SK-N-SH (cell line): Measurements from ENCODE around the gene FBXO47. TPM values are rescaled to one million over a fixed set of nuclear protein-coding genes. Genes with fewer than 3 reads are reported as not detected.

Experiments used
- CTCF ChIA-PET: fragments of 300-600, 350-600 bp; formaldehyde crosslinking; extraction: SDS; loops from one replicate; lab custom pipeline; 2021; lab: Yijun Ruan, JAX
- POLR2A ChIA-PET: fragments of 350-600 bp; sonication (Branson Sonifier 250); formaldehyde crosslinking; extraction: SDS; loops from one replicate; lab custom pipeline; 2020; ENCODE audit warnings: antibody characterized with exemption, inconsistent platforms; lab: Yijun Ruan, JAX
- DNase-seq: peaks from one replicate; pipeline ENCODE4 v3.0.0; 2012
- H2AFZ ChIP-seq: fragments of 200-600 bp; sonication (generic); 2 replicates; pipeline ENCODE4 v1.8.1; 2016; ENCODE audit warnings: antibody characterized with exemption, mild to moderate bottlenecking, low read depth
- H3F3A ChIP-seq: fragments of 200-600 bp; sonication (generic); replicated peaks from 2 replicates; pipeline ENCODE3; 2016; ENCODE audit warnings: antibody characterized with exemption, mild to moderate bottlenecking; ENCODE audit not compliant: insufficient read depth
- H3K27ac ChIP-seq, 2 experiments: fragments of 200-500 bp in 1 of 2; fragments of 200-600 bp in 1 of 2; sonication (Bioruptor generic) in 1 of 2; sonication (generic), shearing (Covaris generic) in 1 of 2; 2 replicates each; pipeline versions ENCODE4 v1.5.1 to v1.6.1; 2014 to 2016; ENCODE audit warnings: low read depth in 2 of 2, inconsistent platforms in 1 of 2, low read length in 1 of 2, mild to moderate bottlenecking in 1 of 2, mixed read lengths in 1 of 2
- H3K27me3 ChIP-seq: fragments of 200-600 bp; sonication (generic), shearing (Covaris generic); 2 replicates; pipeline ENCODE4 v1.6.1; 2016; ENCODE audit warnings: mixed run types; ENCODE audit not compliant: insufficient read depth
- H3K36me3 ChIP-seq, 2 experiments: fragments of 200-500 bp in 1 of 2; fragments of 200-600 bp in 1 of 2; sonication (Bioruptor generic) in 1 of 2; sonication (generic) in 1 of 2; replicated peaks in 1 of 2; 2 replicates each; pipeline versions ENCODE3 to v1.5.1; 2014 to 2016; ENCODE audit warnings: low read length in 1 of 2, mild to moderate bottlenecking in 1 of 2; ENCODE audit not compliant: insufficient read depth in 2 of 2, control insufficient read depth in 1 of 2
- H3K4me1 ChIP-seq, 2 experiments: fragments of 200-500 bp in 1 of 2; fragments of 200-600 bp in 1 of 2; sonication (Bioruptor generic) in 1 of 2; sonication (generic), shearing (Covaris generic) in 1 of 2; 2 replicates each; pipeline versions ENCODE4 v1.5.1 to v1.6.1; 2014 to 2016; ENCODE audit warnings: low read depth in 1 of 2, low read length in 1 of 2, mixed run types in 1 of 2; ENCODE audit not compliant: insufficient read depth in 2 of 2, control insufficient read depth in 1 of 2
- H3K4me2 ChIP-seq: fragments of 200-600 bp; sonication (generic), shearing (Covaris generic); 2 replicates; pipeline ENCODE4 v1.6.1; 2017; ENCODE audit warnings: mixed run types
- H3K4me3 ChIP-seq, 2 experiments: fragments of 200-500 bp in 1 of 2; fragments of 200-600 bp in 1 of 2; sonication (Bioruptor generic) in 1 of 2; sonication (generic), shearing (Covaris generic) in 1 of 2; 2 replicates each; pipeline versions ENCODE4 v1.5.1 to v1.8.1; 2014 to 2016; ENCODE audit warnings: low read depth in 2 of 2, inconsistent platforms in 1 of 2, low read length in 1 of 2, mild to moderate bottlenecking in 1 of 2, mixed read lengths in 1 of 2, moderate library complexity in 1 of 2
- H3K79me2 ChIP-seq: fragments of 200-600 bp; sonication (generic); 2 replicates; pipeline ENCODE4 v1.8.1; 2017; ENCODE audit warnings: mild to moderate bottlenecking; ENCODE audit not compliant: insufficient read depth
- H3K9ac ChIP-seq: fragments of 200-600 bp; sonication (generic); 2 replicates; pipeline ENCODE4 v1.6.1; 2017; ENCODE audit warnings: mixed run types
- H3K9me2 ChIP-seq: fragments of 200-600 bp; sonication (generic); 2 replicates; pipeline ENCODE4 v1.6.1; 2017; ENCODE audit warnings: mixed run types
- H3K9me3 ChIP-seq: fragments of 200-600 bp; sonication (generic); 2 replicates; pipeline ENCODE4 v1.6.1; 2017; ENCODE audit warnings: mixed run types, mild to moderate bottlenecking, moderate library complexity
- H4K20me1 ChIP-seq: fragments of 200-600 bp; sonication (generic); 2 replicates; pipeline ENCODE4 v1.6.1; 2017; ENCODE audit warnings: mild to moderate bottlenecking, mixed run types; ENCODE audit not compliant: insufficient read depth
- CHD2 ChIP-seq: fragments of 150-350 bp; IDR thresholded peaks from 2 replicates; pipeline ENCODE4 v1.6.1; 2018; ENCODE audit warnings: low read length; ENCODE audit not compliant: partially characterized antibody
- EP300 ChIP-seq, 2 experiments: IDR thresholded peaks; 2 replicates each; pipeline versions ENCODE4 v1.4.0 to v1.6.1; 2012; ENCODE audit warnings: borderline replicate concordance in 1 of 2, low read depth in 1 of 2, low read length in 1 of 2
- EZH2phosphoT487 ChIP-seq: fragments of 200-600 bp; sonication (generic); IDR thresholded peaks from 2 replicates; pipeline ENCODE4 v1.6.1; 2017; ENCODE audit warnings: low read depth, mixed run types, mild to moderate bottlenecking, antibody characterized with exemption, moderate library complexity, borderline replicate concordance
- FOXJ3 ChIP-seq: sonication (generic); formaldehyde crosslinking; IDR thresholded peaks from 2 replicates; pipeline ENCODE4 v1.5.1; 2020; ENCODE audit warnings: mild to moderate bottlenecking, missing genetic modification reagents
- FOXM1 ChIP-seq: IDR thresholded peaks from 2 replicates; pipeline ENCODE4 v1.4.0; 2012; ENCODE audit warnings: low read depth, mild to moderate bottlenecking
- GABPA ChIP-seq: IDR thresholded peaks from 2 replicates; pipeline ENCODE4 v1.4.0; 2012; ENCODE audit warnings: low read depth, mild to moderate bottlenecking
- MAX ChIP-seq: IDR thresholded peaks from 2 replicates; pipeline ENCODE4 v1.4.0; 2012; ENCODE audit warnings: low read depth
- MEF2A ChIP-seq: IDR thresholded peaks from 2 replicates; pipeline ENCODE4 v1.4.0; 2012; ENCODE audit warnings: low read depth, borderline replicate concordance
- NRF1 ChIP-seq: IDR thresholded peaks from 2 replicates; pipeline ENCODE4 v1.6.1; 2012; ENCODE audit warnings: low read depth, mild to moderate bottlenecking, low read length
- PBX3 ChIP-seq: IDR thresholded peaks from 2 replicates; pipeline ENCODE4; 2012
- RAD21 ChIP-seq: IDR thresholded peaks from 2 replicates; pipeline ENCODE4 v1.6.1; 2012; ENCODE audit warnings: mild to moderate bottlenecking, low read length
- RCOR1 ChIP-seq: fragments of 150-350 bp; IDR thresholded peaks from 2 replicates; pipeline ENCODE4 v1.6.1; 2017; ENCODE audit warnings: antibody characterized with exemption, low read length
- REST ChIP-seq: IDR thresholded peaks from 2 replicates; pipeline ENCODE4 v1.6.1; 2012; ENCODE audit warnings: mild to moderate bottlenecking, low read depth, low read length, moderate library complexity
- SMC3 ChIP-seq: IDR thresholded peaks from 2 replicates; pipeline ENCODE4 v1.6.1; 2012; ENCODE audit warnings: low read depth, low read length, improper control_type of control experiment
- TAF1 ChIP-seq: IDR thresholded peaks from 2 replicates; pipeline ENCODE4 v1.6.1; 2012; ENCODE audit warnings: low read depth, mild to moderate bottlenecking, low read length, moderate library complexity, borderline replicate concordance
- TEAD4 ChIP-seq: IDR thresholded peaks from 2 replicates; pipeline ENCODE4 v1.4.0; 2012; ENCODE audit warnings: mild to moderate bottlenecking, borderline replicate concordance; ENCODE audit not compliant: insufficient read depth
- USF2 ChIP-seq: fragments of 150-350 bp; IDR thresholded peaks from 2 replicates; pipeline ENCODE4 v1.6.1; 2017; ENCODE audit warnings: antibody characterized with exemption, low read length, low read depth, borderline replicate concordance
- WGBS: methylation state at CpG from one replicate; pipeline ENCODE4 v1.1.6; 2017; ENCODE audit warnings: low lambda C conversion rate; 5-methylcytosine and 5-hydroxymethylcytosine counted together
- polyA plus RNA-seq, 3 experiments: library from polyadenylated mRNA; depleted of rRNA; stranded (reverse); fragments of >200 nt; gene quantifications; 2 replicates each; pipeline ENCODE4 v1.2.3, GENCODE V29; 2012
- TF ChIP-seq, protein P1 (sequence below): IDR thresholded peaks from 2 replicates; pipeline ENCODE4 v1.4.0; 2012; ENCODE audit warnings: low read depth, borderline replicate concordance
- TF ChIP-seq, protein P2 (sequence below): IDR thresholded peaks from 2 replicates; pipeline ENCODE4 v1.4.0; 2012; ENCODE audit warnings: low read depth, borderline replicate concordance

The FBXO47 gene
- polyA plus RNA-seq, 1 of the 3 experiments (the other 2 are of a cell fraction), result not detected

GRCh38 chr17:39015546-39015935 lies 48.3 kb upstream of the FBXO47 start:
- CTCF ChIA-PET, result interaction anchor here (1.3 to 1.6 kb wide), 2 partner anchors 21 to 32 kb away, joined by 3 to 5 read pairs; no protein-coding TSS in a partner anchor

More at GRCh38 chr17:39015546-39015935, 48.3 kb upstream of the FBXO47 start:
- POLR2A ChIA-PET, result no interaction called here
- Histone ChIP-seq H3K4me2 (no peak overlapping the region), H3F3A (no peaks in the 10 kb centered on the region), H3K9me3 (no peaks in the 10 kb centered on the region), H2AFZ (no peak overlapping the region), H3K27ac (no peak overlapping the region), H3K4me3 (no peak overlapping the region), H3K36me3 (no peaks in the 10 kb centered on the region), H3K9ac (no peak overlapping the region), H3K4me1 (no peaks in the 10 kb centered on the region), H4K20me1 (no peaks in the 10 kb centered on the region), H3K9me2 (no peaks in the 10 kb centered on the region), H3K27me3 (no peaks in the 10 kb centered on the region), H3K79me2 (no peaks in the 10 kb centered on the region)
- TF ChIP-seq GABPA, result no peak
- TF ChIP-seq SMC3, result no peak
- TF ChIP-seq EZH2phosphoT487, result no peak
- no peak for TF ChIP-seq PBX3
- no peak for TF ChIP-seq RCOR1
- no peak for TF ChIP-seq REST
- TF ChIP-seq, protein P1, sequence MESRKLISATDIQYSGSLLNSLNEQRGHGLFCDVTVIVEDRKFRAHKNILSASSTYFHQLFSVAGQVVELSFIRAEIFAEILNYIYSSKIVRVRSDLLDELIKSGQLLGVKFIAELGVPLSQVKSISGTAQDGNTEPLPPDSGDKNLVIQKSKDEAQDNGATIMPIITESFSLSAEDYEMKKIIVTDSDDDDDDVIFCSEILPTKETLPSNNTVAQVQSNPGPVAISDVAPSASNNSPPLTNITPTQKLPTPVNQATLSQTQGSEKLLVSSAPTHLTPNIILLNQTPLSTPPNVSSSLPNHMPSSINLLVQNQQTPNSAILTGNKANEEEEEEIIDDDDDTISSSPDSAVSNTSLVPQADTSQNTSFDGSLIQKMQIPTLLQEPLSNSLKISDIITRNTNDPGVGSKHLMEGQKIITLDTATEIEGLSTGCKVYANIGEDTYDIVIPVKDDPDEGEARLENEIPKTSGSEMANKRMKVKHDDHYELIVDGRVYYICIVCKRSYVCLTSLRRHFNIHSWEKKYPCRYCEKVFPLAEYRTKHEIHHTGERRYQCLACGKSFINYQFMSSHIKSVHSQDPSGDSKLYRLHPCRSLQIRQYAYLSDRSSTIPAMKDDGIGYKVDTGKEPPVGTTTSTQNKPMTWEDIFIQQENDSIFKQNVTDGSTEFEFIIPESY, result no peak
- no peak for TF ChIP-seq FOXM1
- no peak for TF ChIP-seq TAF1
- no peak for TF ChIP-seq TEAD4
- no peak for TF ChIP-seq CHD2
- TF ChIP-seq NRF1, result no peak
- TF ChIP-seq MAX, result no peak
- TF ChIP-seq, protein P2, sequence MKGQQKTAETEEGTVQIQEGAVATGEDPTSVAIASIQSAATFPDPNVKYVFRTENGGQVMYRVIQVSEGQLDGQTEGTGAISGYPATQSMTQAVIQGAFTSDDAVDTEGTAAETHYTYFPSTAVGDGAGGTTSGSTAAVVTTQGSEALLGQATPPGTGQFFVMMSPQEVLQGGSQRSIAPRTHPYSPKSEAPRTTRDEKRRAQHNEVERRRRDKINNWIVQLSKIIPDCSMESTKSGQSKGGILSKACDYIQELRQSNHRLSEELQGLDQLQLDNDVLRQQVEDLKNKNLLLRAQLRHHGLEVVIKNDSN, result no peak
- no peak for TF ChIP-seq RAD21
- no peak for TF ChIP-seq MEF2A
- TF ChIP-seq EP300 (IDR thresholded peaks at IDR 0.05; ENCODE audit: borderline replicate concordance in 1 of 2, low read depth in 1 of 2, low read length in 1 of 2), result no peak
- TF ChIP-seq USF2, result no peak
- TF ChIP-seq FOXJ3 (CRISPR knock-in tag), result no peak
- WGBS, result 88% methylated on average over 11 of the region's 11 CpGs
- DNase-seq, result no peak
